Natural killer cell (primary cell): ENCODE results near the gene PAX8. TPM values are rescaled to one million over a fixed set of nuclear protein-coding genes. Genes with fewer than 3 reads are reported as not detected.

ENCODE experiments used
- ATAC-seq, 3 donors: fragments of 150-1000 bp in 2 of 3; fragments of 200-7000 bp in 1 of 3; cut with Tn5 transposase; 1 replicate in 1 of 3; 2 replicates in 2 of 3; pipeline ENCODE4 v1.10.0; 2021; ENCODE audit warnings: mild to moderate bottlenecking in 2 of 3, moderate library complexity in 2 of 3
- DNase-seq, 2 donors: peaks; one replicate each; pipeline versions ENCODE4 v3.0.0 to v3.0.0-alpha.2; 2013 to 2021; ENCODE audit warnings: mixed read lengths in 1 of 2
- H3K27ac ChIP-seq: one replicate; pipeline ENCODE4 v1.5.1; 2013; ENCODE audit warnings: mild to moderate bottlenecking, low read length
- H3K27me3 ChIP-seq: one replicate; pipeline ENCODE4 v1.6.1; 2013; ENCODE audit warnings: low read length; ENCODE audit not compliant: control insufficient read depth, insufficient read depth
- H3K36me3 ChIP-seq: one replicate; pipeline ENCODE4 v1.6.1; 2013; ENCODE audit warnings: low read length; ENCODE audit not compliant: control insufficient read depth, insufficient read depth
- H3K4me1 ChIP-seq: one replicate; pipeline ENCODE4 v1.6.1; 2013; ENCODE audit warnings: low read length; ENCODE audit not compliant: control insufficient read depth, insufficient read depth
- H3K4me3 ChIP-seq: one replicate; pipeline ENCODE4 v1.5.1; 2013; ENCODE audit warnings: low read length
- H3K9me3 ChIP-seq: one replicate; pipeline ENCODE4 v1.6.1; 2013; ENCODE audit warnings: low read length; ENCODE audit not compliant: control insufficient read depth, insufficient read depth
- H3K27ac Mint-ChIP-seq, 2 donors: one replicate each; pipeline ENCODE4 v1.8.0; 2022; ENCODE audit warnings: mild to moderate bottlenecking in 2 of 2, mixed read lengths in 2 of 2, moderate library complexity in 1 of 2
- H3K27me3 Mint-ChIP-seq, 2 donors: one replicate each; pipeline ENCODE4 v1.8.0; 2022; ENCODE audit warnings: low read depth in 2 of 2, mixed read lengths in 2 of 2
- H3K36me3 Mint-ChIP-seq: one replicate; pipeline ENCODE4 v1.8.0; 2022; ENCODE audit warnings: mixed read lengths
- H3K4me1 Mint-ChIP-seq, 2 donors: one replicate each; pipeline ENCODE4 v1.8.0; 2022; ENCODE audit warnings: mixed read lengths in 2 of 2
- H3K4me3 Mint-ChIP-seq: one replicate; pipeline ENCODE4 v1.8.0; 2022; ENCODE audit warnings: mild to moderate bottlenecking, moderate library complexity, mixed read lengths
- H3K9me3 Mint-ChIP-seq, 2 donors: one replicate each; pipeline ENCODE4 v1.8.0; 2022; ENCODE audit warnings: mixed read lengths in 2 of 2
- WGBS: methylation state at CpG from one replicate; pipeline ENCODE4 v1.1.7; 2013; ENCODE audit warnings: missing lambda C conversion rate; ENCODE audit not compliant: insufficient coverage; 5-methylcytosine and 5-hydroxymethylcytosine counted together
- intact Hi-C: fragments of 100-400 bp; cut with micrococcal nuclease; formaldehyde crosslinking; loops from one replicate; pipeline ENCODE4 v1.14.2; 2022
- total RNA-seq, 4 donors: library from RNA; stranded (reverse); fragments of 120-200 nt in 1 of 4; gene quantifications; one replicate each; pipeline versions ENCODE4 v1.2.3 to v1.2.4, GENCODE V29; 2013 to 2022
- TF ChIP-seq, protein P1 (sequence below): fragments of 200-600 bp; IDR thresholded peaks from one replicate; pipeline ENCODE4 v1.8.0; 2022; ENCODE audit warnings: antibody characterized with exemption

Gene PAX8
- total RNA-seq, 3 donors from 2014 or later (not counting 1 experiment from before 2014, with no cell fraction given) = 0.57 to 1.2 (median 0.65) TPM

DNA sequence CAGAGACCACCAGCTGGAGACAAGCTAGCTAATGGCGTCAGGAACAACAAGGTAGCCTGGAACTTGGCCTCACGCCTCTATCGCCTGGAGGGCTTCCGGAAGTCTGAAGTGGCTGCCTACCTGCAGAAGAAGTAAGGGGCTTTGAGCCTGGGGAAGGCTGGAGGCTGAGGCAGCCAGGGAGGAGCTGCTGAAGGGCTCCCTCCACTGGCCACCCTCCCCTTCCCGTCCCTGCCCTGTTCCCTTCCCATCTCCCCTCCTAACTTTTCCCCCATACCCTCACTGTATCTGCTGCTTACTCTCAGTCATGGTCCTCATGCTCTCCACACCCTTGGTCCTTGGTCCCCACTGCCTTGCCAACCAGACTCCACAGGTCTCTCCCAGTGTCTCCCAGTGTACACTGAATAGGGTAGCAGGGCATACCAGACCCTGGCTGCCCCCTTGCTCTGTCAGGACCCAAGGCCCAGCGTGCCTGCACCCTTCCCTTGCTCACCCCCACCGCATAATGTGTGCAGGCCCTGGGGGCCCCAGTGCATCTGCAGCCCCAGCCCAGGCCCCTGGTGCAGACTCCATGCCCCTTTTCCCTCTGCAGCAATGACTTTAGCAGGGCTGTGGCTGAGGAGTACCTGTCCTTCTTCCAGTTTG lies 86.1 kb downstream of the PAX8 start:
- no peak for DNase-seq

DNA sequence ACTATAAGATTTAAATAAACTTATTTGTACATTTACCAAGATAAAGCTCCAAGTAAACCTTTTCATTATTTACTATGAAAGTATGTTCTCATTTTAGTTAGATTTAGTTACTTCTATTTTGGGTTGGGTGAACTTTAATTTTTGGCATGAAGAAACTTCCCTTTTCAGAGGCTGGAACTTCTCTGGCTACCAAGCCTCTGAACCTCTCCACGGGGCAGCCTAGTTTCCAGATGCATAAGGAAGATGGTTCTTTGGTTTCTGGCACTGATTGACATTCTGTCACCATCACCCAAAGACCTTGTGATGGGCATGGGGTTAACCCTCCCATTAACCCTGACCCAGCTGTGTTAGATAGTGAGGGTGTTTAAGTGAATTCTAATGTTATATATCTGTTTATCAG lies 87.8 kb downstream of the PAX8 start:
- Mint-ChIP-seq H3K27me3 (no peaks in the 10 kb centered on the region), H3K9me3 (no peaks in the 10 kb centered on the region), H3K27ac (peak overlapping the region; percentile 77 to 91), H3K4me3 (no peak overlapping the region), H3K4me1 (peaks cover 36 to 52% of the 10 kb centered on the region in 2 donors), H3K36me3 (peaks cover 7% of the 10 kb centered on the region)
- Histone ChIP-seq H3K9me3 (no peaks in the 10 kb centered on the region), H3K4me3 (no peak overlapping the region), H3K4me1 (peaks cover 21% of the 10 kb centered on the region), H3K27me3 (no peaks in the 10 kb centered on the region), H3K36me3 (peaks cover 74% of the 10 kb centered on the region), H3K27ac (no peak overlapping the region)
- TF ChIP-seq, protein P1, sequence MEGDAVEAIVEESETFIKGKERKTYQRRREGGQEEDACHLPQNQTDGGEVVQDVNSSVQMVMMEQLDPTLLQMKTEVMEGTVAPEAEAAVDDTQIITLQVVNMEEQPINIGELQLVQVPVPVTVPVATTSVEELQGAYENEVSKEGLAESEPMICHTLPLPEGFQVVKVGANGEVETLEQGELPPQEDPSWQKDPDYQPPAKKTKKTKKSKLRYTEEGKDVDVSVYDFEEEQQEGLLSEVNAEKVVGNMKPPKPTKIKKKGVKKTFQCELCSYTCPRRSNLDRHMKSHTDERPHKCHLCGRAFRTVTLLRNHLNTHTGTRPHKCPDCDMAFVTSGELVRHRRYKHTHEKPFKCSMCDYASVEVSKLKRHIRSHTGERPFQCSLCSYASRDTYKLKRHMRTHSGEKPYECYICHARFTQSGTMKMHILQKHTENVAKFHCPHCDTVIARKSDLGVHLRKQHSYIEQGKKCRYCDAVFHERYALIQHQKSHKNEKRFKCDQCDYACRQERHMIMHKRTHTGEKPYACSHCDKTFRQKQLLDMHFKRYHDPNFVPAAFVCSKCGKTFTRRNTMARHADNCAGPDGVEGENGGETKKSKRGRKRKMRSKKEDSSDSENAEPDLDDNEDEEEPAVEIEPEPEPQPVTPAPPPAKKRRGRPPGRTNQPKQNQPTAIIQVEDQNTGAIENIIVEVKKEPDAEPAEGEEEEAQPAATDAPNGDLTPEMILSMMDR = no peak
- WGBS = 33% methylated on average over 1 of the region's 1 CpG
- DNase-seq (no peak), ATAC-seq (no peak)
- intact Hi-C loops = no loop called here

More for the DNA sequence above, 86.1 kb downstream of the PAX8 start:
- Histone ChIP-seq H3K36me3 (peaks cover 76% of the 10 kb centered on the region), H3K4me3 (no peak overlapping the region), H3K27ac (no peak overlapping the region), H3K27me3 (no peaks in the 10 kb centered on the region), H3K4me1 (peaks cover 14% of the 10 kb centered on the region), H3K9me3 (no peaks in the 10 kb centered on the region)
- no peak for ATAC-seq
- WGBS = 95% methylated on average over 7 of the region's 7 CpGs
- TF ChIP-seq, protein P1 = no peak
- Mint-ChIP-seq H3K4me1 (peaks cover 30 to 53% of the 10 kb centered on the region in 2 donors), H3K36me3 (peaks cover 11% of the 10 kb centered on the region), H3K9me3 (no peaks in the 10 kb centered on the region), H3K27ac (peak overlapping the region; percentile 11 to 79), H3K4me3 (no peak overlapping the region), H3K27me3 (no peaks in the 10 kb centered on the region)
- intact Hi-C loops = no loop called here

- no peak overlapping the region for H3K4me3 ChIP-seq
- intact Hi-C loops = no loop called here
- no peaks in the 10 kb centered on the region for H3K9me3 ChIP-seq
- DNase-seq = no peak
- Mint-ChIP-seq H3K27ac (peak overlapping the region; percentile 82 to 91), H3K9me3 (no peaks in the 10 kb centered on the region), H3K36me3 (peaks cover 7% of the 10 kb centered on the region), H3K4me3 (peak overlapping the region; percentile 49), H3K27me3 (no peaks in the 10 kb centered on the region), H3K4me1 (peaks cover 56 to 73% of the 10 kb centered on the region in 2 donors)
- peaks cover 49% of the 10 kb centered on the region for H3K4me1 ChIP-seq
- H3K27me3 ChIP-seq = no peaks in the 10 kb centered on the region
- 57% methylated on average over 4 of the region's 6 CpGs for WGBS
- peaks cover 71% of the 10 kb centered on the region for H3K36me3 ChIP-seq
- H3K27ac ChIP-seq = no peak overlapping the region
- no peak for ATAC-seq
- TF ChIP-seq, protein P1 = no peak
Observed at GRCh38 chr2:113187771-113188170, 91.0 kb downstream of the PAX8 start.

DNA sequence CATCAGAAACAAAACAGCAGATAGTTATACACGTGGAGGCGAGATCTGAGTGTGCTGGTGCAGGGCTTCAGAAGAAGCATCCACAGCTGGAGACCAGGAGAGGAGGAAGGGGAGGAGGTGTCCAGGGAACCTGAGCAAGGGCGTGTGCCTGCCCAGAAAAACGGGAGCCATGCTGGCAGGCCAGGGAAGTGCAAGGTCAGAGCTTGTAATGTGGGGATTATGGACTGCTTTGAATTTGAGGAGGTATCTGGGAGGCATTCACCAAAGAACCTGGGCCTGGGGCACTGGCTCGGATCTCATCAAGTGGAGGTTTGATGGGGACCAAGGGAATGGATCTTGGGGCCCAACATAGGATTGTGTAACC lies 92.3 kb downstream of the PAX8 start:
- H3K4me3 Mint-ChIP-seq = no peak overlapping the region
- 84% methylated on average over 5 of the region's 5 CpGs for WGBS

More for the DNA sequence above, 92.3 kb downstream of the PAX8 start:
- H3K27ac Mint-ChIP-seq = peak overlapping the region; percentile 82 to 91
- no peaks in the 10 kb centered on the region for H3K9me3 Mint-ChIP-seq
- TF ChIP-seq, protein P1 = no peak
- no peak overlapping the region for H3K27ac ChIP-seq
- H3K27me3 Mint-ChIP-seq = no peaks in the 10 kb centered on the region
- peaks cover 63% of the 10 kb centered on the region for H3K4me1 ChIP-seq
- H3K9me3 ChIP-seq = no peaks in the 10 kb centered on the region
- ATAC-seq (no peak), DNase-seq (no peak)
- intact Hi-C loops = no loop called here
- peaks cover 7% of the 10 kb centered on the region for H3K36me3 Mint-ChIP-seq
- no peak overlapping the region for H3K4me3 ChIP-seq
- no peaks in the 10 kb centered on the region for H3K27me3 ChIP-seq
- H3K4me1 Mint-ChIP-seq = peaks cover 66 to 82% of the 10 kb centered on the region in 2 donors
- H3K36me3 ChIP-seq = peaks cover 74% of the 10 kb centered on the region
